ENCODE results near the gene PDE5A.
"Not testable (repeated sequence)": the region's sequence is repeated elsewhere in the genome, so short reads cannot be mapped to it uniquely, and the experiment has no call there.

The PDE5A gene

DNA sequence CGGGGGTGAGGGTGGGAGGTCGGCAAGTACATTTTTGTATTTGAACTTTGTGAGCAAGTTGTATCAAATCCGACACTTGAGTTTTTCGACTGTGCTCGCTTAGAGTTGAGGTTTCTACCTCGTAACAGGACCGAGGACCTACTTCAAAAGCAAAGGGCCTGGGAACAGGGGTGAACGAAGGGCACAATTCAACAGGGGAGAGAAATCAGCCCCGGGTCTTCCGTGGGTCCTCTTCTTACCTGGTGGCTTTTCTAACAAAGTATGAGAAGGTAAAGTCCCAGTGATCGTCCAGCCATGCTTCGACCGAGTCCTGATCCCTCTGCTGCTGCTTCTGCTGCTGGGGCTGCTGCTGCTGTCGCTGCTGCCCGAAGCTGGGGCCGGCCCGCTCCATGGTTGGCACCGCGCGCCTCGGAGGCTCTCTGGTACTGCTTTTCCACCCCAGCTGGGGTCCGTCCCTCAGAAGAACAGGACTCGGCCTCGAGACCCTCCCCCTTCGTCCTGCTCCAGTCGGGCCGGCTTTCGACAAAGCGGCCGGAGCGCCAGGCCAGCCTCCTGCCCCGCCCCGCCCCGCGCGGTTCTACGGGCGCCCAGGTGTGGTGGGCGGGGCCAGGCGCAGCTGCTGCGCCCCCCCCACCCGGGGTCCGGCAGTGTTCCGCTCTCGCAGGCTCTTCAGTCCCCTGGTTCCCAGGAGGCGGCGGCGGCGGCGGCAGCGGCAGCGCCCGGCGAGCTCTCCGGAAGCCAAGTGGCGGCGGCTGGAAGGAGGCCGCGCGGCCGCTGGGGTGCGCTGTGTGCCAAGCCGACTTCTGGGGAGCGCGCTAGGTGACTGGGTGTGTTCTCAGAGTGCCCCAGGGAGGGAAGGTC lies at the start of gene PDE5A:
Gene PDE5A, minus strand, starts transcription at position 524 of the 861 bp plus-strand sequence. Its CDS starts 133 bp downstream, at position 391.
- DNase-seq (ENCODE audit: low read depth): no peak
- H3K4me3 ChIP-seq (ENCODE audit: low read depth, low read length): peak within 1 kb of the TSS; percentile 65

DNA sequence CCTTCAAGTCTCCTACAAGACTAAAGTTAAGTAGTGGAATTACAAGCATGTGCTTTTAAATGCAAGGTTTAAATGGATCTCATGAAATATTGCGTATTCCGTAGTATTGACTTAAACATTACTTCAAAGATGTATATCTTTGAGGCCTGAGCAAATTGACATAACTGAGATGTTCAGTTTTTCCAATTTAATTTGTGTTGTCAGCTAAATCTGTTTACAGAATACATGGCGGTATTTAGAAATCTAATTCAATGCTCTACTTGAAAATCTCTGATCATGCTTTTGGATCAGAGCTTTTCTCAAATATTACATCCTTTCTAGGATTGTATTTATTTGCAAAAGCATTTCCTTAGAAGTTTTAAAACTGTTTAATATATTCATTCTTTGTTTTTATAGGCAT lies 47.5 kb upstream of the PDE5A start:
- DNase-seq (ENCODE audit: low read depth): no peak
- no peak overlapping the region for H3K4me3 ChIP-seq (ENCODE audit: low read depth, low read length)

DNA sequence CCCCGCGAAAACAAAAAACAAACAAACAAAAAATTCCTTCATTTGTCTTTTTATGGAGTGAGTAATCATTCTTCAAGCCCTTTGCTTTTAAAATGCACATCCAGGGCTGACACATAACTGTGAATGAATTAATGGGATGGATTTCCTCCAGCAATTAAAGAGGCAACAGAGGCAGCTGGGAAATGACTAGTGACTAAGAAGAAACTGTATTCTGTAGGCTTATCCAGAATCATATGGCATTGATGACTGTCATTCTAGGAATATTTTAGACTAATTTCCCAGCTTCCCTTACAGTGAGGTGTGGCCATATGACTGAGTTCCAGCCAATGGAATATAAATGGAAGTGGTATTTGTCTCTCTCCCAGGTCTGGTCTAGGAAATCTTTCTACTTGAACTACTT lies 46.8 kb upstream of the PDE5A start:
- no peak for DNase-seq (ENCODE audit: low read depth)
- H3K4me3 ChIP-seq (ENCODE audit: low read depth, low read length): no peak overlapping the region

DNA sequence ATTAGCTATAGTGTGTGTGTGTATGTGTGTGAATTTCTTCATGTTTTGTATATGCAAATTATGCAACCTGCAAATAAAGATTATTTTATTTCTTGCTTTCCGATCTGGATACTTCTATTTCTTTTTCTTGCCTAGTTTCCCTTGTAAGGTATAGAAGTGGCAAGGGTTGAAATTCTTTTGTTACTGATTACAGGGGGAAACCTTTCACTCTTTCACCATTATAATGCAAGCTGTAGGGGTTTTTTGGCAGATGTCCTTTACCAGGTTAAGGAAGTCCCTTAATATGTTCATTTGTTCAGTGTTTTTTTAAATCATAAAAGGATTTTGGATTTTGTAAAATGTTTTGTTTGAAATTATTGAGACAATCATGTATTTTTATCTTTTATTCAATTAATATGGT lies 44.3 kb upstream of the PDE5A start:
- H3K4me3 ChIP-seq (ENCODE audit: low read depth, low read length): no peak overlapping the region

DNA sequence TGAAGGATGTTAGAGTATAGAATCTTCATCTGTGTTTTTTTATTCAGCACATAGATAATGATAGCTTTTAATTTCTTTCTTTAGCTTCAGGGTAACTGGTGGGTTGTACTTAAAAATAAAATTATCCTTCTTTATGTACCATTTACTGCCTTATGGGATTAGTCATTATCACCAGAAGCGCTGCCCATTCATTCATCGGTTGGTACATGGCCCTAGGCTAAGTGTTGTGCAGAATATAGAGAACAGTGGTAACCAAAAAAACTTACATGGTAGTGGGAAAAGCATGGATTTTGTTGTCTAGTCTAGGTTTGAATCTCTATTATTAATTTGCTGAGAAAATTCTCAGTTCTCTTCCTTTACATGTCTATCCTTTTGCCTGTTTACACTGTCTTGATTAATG lies 43.5 kb upstream of the PDE5A start:
- DNase-seq (ENCODE audit: low read depth): no peak
- no peak overlapping the region for H3K4me3 ChIP-seq (ENCODE audit: low read depth, low read length)

More for the DNA sequence above, 44.3 kb upstream of the PDE5A start:
- no peak for DNase-seq (ENCODE audit: low read depth)

DNA sequence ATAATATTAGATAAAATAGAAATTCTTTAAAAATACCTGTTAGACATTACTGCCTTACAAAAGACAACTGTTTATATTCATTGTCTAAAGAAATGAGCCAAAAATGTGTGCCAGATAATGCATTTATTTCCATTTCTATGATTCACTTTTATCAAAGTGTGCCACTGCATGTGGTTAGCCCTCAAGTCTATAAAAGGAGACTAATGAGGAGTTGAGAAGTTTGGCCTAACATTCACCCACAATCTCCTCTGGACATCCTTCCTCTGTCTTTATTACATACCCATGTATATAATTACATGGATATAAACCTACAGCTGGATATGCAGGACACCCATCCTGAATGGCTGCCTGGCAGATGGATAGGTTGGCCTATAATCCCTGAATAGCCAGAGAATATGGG lies 42.6 kb upstream of the PDE5A start:
- no peak overlapping the region for H3K4me3 ChIP-seq (ENCODE audit: low read depth, low read length)
- DNase-seq (ENCODE audit: low read depth): no peak

DNA sequence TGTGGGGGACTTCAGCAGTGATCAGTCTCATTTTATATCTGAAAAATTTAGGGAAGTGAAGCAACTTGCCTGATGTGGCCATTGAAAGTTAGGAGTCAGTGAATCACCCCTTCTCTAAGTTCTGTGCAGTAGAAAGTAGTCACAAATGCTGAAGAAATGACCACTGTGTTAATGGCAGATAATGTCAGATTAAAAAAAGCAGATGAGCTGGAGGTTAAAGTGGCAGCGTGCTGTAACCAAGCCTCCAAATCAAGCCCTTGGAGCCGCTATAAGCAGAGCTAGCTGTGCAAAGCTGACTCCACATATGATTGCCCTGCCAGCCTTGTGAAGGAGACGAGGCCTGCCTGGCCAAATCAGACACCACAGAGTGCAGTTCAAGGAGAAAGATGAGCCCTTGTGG lies 39.2 kb upstream of the PDE5A start:
- DNase-seq (ENCODE audit: low read depth): no peak
- H3K4me3 ChIP-seq (ENCODE audit: low read depth, low read length): no peak overlapping the region

DNA sequence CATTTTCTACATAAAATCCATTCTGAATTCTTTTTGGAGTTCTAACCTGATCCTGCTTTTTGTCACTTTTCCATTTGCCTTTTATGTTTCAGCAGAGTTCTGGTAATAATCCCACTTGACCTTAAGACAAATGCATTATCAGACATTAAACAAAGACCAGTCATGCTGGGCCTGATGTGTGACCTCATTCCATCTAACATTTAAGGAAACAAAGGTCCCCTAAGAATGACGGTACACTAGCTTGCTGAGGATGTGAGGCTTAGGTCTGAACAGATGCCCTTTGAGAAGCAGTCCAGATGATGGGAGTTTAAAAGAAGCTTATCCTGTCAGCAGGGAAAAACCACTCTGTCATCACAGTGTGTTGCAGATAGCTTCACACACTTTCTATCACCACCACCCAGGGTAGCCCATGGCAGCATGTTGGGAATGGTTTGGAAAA lies 38.1 kb upstream of the PDE5A start:
- no peak for DNase-seq (ENCODE audit: low read depth)
- H3K4me3 ChIP-seq (ENCODE audit: low read depth, low read length): no peak overlapping the region

DNA sequence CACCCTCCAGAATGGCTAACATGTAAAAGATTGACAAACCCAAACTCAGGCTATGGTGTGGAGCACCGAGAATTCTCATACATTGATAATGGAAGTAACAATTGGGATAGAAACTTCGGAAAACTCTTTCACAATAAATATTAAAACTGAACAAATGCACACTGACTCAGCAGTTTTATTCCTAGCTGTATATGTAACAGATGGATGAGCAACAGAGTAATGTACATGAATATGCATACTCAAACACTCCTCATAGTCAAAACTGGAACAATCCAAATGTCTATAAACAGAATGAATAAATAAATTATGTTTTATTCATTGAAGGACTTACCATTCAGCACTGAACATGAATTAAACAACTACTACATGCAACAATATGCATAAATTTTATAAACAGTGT lies 37.1 kb upstream of the PDE5A start:
- no peak for DNase-seq (ENCODE audit: low read depth)

DNA sequence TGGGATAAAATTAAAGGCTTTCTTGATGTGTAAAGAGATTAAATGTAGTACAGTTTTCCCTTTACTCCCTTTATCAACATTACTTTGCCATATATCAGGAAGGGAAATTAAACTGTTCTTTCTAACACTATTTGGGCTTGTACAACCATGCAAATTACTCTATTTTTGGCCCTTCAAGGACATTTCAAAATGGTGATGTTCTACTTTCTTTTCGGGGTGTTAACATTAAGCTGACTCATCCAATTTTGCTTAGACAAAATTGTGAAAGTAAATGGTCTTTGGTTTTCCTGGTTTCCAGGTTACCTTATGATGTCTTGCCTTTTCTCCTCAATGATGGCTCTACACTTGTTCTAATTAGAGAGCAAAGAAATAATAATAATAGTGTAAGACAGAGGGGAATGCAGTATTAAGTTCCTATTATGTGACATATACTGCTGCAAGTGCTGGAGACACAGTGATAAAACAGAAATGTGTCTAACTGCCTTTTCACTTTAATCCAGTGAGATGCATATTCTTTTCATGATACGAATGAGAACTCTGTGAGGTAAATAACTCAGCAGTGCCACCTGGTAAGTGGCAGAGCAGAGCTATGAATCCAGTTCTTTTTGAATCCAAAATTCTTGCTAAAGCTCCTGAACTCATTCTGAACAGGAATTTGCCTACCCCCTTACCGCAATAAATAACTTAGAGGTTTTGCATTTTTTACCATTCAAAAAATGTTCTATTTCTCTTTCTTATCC lies 35.7 kb upstream of the PDE5A start:
- DNase-seq (ENCODE audit: low read depth): no peak
- no peak overlapping the region for H3K4me3 ChIP-seq (ENCODE audit: low read depth, low read length)

More for the DNA sequence above, 37.1 kb upstream of the PDE5A start:
- no peak overlapping the region for H3K4me3 ChIP-seq (ENCODE audit: low read depth, low read length)

DNA sequence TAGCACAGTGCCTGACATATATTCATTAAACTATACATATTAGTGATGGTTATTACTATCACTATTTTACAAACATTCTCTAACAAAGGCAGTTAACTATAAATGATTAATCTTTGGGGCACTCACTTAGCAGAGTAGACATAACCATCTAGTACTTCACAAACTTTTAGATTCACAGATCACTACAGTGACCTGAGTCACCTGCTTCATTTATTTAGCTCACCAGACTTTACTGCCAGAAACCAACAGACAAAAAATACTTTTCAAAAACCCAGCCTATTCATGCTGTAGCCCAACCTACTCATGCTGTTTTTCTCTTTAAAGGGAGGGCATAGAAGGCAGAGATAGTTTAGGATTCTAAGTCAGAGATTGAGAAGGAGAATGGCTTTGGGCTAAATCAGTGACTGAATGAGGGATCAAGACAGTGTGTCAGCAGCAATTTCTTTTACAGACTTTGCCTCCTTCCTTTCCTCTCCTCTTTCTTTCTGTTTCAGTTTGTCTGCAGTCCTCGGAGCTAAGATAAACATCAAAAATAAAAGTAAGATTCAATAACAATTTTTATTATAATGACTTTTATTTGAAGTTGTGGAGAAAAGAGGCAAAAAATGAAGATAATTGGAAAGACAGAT lies 34.7 kb upstream of the PDE5A start:
- H3K4me3 ChIP-seq (ENCODE audit: low read depth, low read length): no peak overlapping the region
- no peak for DNase-seq (ENCODE audit: low read depth)

DNA sequence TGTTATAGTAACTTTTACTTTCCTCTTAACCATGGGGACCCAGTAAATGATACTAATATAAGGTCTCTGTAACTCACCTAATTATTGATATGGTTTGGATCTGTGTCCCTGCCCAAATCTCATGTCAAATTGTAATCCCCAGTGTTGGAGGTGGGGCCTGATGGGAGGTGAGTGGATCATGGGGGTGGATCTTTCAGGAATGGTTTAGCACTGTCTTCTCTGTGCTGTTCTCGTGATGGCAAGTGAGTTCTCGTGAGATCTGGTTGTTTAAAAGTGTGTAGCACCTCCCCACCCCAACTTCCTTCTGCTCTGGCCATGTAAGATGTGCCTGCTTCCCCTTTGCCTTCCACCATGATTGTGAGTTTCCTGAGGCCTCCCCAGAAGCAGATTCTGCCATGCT lies 34.0 kb upstream of the PDE5A start:
- not testable (repeated sequence) for DNase-seq (ENCODE audit: low read depth); H3K4me3 ChIP-seq (ENCODE audit: low read depth, low read length)

DNA sequence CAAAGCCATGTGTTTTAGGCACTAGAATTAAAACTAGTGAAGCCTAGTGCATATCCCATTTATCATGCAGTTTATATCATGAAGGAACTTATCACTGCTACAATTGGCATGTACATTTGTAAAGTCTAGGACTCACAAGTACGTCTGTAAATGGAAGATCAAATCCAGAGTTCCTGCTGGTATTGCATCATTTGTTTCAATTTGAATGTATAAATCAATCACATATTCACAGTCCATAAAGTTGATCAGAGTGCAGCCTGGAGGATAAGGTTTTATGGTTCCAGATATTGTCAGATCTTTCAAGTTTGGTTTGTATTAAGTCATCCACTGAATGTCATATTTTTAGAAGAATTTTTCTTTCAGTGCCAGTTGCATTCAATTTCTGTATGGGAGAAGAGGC lies 32.6 kb upstream of the PDE5A start:
- no peak overlapping the region for H3K4me3 ChIP-seq (ENCODE audit: low read depth, low read length)
- no peak for DNase-seq (ENCODE audit: low read depth)

DNA sequence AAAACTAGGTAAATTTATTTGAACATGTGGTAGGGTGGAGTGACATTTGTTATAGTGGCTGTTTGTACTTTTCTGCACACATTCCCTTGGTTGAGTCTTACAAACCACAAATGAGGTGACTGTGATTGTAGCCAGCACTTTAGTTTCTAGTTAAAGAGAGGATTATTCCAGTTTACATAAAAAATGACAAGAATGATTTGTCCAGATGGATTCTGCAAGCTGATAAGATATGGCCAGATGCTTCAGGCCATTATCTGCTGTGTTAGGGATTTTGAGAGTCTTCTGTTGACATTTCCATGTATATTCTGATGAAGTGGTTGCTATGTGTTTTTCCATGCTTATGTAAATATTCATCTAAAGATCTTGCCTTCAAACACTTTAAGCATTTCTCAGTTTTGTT lies 31.0 kb upstream of the PDE5A start:
- no peak for DNase-seq (ENCODE audit: low read depth)
- no peak overlapping the region for H3K4me3 ChIP-seq (ENCODE audit: low read depth, low read length)

DNA sequence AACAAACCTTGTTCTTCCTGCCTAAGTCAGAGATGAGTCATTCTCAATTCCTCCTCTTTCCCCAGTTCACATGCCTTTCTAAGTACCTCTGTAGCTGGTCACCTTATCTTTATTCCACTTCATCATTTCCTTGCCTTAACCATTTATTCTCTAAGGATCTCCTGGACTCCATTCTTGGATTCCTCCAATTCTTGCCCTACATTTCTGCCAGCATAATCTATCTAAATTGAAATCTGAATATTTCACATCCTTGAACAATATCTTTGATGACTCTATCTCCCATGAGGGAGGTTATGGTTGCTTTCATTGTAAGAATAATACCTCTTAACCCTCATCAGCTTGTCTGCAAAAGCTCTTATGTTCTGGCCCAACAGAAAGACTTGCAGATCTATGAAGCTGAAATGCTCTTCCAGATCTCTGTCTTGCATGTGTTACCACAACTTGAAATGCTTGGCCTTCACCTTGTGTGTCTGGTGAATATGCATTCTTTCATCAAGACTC lies 28.6 kb upstream of the PDE5A start:
- H3K4me3 ChIP-seq (ENCODE audit: low read depth, low read length): no peak overlapping the region
- DNase-seq (ENCODE audit: low read depth): peak; percentile 31

DNA sequence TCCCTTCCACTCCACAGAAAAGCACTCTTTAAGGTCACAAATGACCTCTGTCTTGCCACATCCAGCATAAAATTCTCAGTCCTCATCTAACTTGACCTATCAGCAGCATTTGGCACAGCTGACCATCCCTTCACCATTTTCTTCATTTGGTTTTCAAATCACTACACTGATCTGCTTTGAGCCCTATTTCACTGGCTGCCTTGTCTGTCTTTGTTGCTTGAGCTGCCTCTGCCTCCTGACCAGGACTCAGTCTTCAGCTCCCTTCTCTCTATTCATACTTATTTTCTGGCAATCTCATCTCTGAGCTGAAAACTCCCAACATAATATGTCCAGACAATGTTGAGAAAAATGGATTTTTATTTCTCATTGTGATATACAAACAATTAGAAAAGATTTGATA lies 27.7 kb upstream of the PDE5A start:
- no peak overlapping the region for H3K4me3 ChIP-seq (ENCODE audit: low read depth, low read length)
- DNase-seq (ENCODE audit: low read depth): no peak

DNA sequence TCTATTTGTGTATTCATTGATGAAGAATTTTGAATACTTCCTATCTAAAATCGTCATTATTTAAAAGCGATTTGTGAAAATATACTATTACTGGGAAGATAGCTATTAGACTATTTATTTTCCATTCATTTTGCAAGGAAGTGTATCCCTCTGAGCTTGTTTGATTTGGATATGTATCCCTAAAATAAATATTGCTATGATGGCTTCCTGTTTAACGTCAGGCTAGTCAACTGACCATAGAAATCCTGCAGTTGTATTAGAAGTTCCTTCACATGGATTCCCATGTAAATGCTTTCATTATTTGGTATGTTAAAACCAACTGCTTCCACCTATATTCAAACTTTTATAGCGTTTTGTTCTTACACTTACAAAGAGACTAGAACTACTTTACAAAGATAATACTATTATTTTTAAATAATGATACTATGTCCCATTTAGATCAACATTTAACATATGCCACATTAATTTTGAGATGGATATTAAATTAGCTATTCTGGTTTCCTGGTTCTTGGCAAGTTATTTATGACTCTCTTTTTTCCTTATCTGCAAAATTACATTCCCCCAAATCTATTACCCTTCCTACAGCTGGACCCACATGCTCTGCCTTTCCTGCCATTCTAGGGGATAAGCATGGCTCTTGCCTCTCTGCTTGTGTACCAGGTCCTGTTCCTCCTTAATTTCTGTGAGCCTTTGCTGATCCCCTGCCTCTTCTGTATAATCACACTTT lies 26.7 kb upstream of the PDE5A start:
- no peak for DNase-seq (ENCODE audit: low read depth)
- no peak overlapping the region for H3K4me3 ChIP-seq (ENCODE audit: low read depth, low read length)

DNA sequence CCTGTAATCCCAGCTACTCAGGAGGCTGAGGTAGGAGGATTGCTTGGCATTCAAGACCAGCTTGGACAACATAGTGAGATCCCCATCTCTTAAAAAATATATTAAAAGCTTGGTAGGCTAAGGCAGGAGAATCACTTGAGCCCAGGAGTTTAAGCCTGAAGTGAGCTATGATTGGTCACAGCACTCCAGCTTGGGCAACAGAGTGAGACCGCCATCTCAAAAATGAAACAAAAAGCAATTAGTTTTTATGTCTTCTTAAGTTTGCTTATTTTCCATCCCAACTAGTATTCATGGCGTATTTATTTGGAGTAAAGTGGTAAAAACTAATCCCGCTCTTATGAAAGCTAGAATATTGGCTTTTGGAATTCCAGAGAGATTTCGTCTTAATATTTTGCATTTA lies 25.4 kb upstream of the PDE5A start:
- no peak overlapping the region for H3K4me3 ChIP-seq (ENCODE audit: low read depth, low read length)
- DNase-seq (ENCODE audit: low read depth): no peak

DNA sequence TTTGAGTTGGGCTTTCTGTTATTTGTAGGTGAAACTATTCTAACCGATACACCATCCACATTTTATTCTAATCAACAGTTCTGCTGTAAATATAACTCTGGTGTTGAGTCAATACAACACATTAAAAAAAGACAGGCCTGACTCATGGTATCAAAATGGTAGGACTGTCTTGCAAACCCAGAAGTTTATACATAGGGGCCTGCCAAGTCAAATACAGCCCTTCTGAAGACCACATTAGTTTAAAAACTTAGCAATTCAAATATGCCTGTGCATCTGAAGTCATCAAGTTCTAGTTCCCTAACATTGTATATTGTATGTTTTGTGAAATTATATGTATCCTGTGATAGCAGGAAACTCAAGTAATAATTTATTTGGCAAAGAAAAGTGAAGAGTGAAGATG lies 24.4 kb upstream of the PDE5A start:
- no peak overlapping the region for H3K4me3 ChIP-seq (ENCODE audit: low read depth, low read length)
- peak; percentile 62 for DNase-seq (ENCODE audit: low read depth)

DNA sequence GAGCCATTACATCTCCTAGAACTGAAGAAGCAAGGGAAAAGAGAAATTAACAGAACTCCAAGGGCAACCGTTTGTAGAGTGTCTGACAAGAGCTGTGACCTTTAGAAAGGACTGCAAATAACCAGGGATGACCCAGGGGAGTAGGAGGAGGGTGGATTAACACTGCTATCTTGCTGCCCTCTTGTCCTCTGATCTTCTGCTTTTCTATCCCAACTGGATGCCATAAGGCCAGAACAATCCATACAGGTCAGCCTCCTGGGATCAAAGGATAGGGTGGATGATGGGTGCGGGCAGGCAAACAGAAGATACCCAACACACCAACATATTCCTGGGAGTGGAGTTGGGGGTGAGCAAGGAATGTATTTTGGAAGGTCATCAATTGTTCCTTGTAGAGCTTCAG lies 19.8 kb upstream of the PDE5A start:
- H3K4me3 ChIP-seq (ENCODE audit: low read depth, low read length): no peak overlapping the region
- DNase-seq (ENCODE audit: low read depth): no peak
